HFFc6 (cell line): ENCODE results near the gene SLC16A11. TPM values are rescaled to one million over a fixed set of nuclear protein-coding genes. Genes with fewer than 3 reads are reported as not detected.
A peak's percentile ranks its signal among the peaks of the same experiment; 100 is the strongest.

Source experiments
- DNase-seq: peaks from one replicate; pipeline ENCODE4 v3.0.0-alpha.2; 2018
- H3K27ac Mint-ChIP-seq: 2 replicates; pipeline ENCODE4 v1.8.0; 2020; ENCODE audit warnings: mild to moderate bottlenecking, mixed read lengths
- H3K27me3 Mint-ChIP-seq: 2 replicates; pipeline ENCODE4 v1.8.0; 2021; ENCODE audit warnings: mild to moderate bottlenecking, moderate library complexity, mixed read lengths; ENCODE audit not compliant: insufficient read depth
- H3K36me3 Mint-ChIP-seq: 2 replicates; pipeline ENCODE4 v1.8.0; 2021; ENCODE audit warnings: low read depth, mixed read lengths
- H3K4me1 Mint-ChIP-seq: 2 replicates; pipeline ENCODE4 v1.8.0; 2020; ENCODE audit warnings: low read depth, mixed read lengths
- H3K4me3 Mint-ChIP-seq: 2 replicates; pipeline ENCODE4 v1.8.0; 2020; ENCODE audit warnings: mild to moderate bottlenecking, moderate library complexity, mixed read lengths
- H3K9me3 Mint-ChIP-seq: 2 replicates; pipeline ENCODE4 v1.8.0; 2020; ENCODE audit warnings: mild to moderate bottlenecking, mixed read lengths
- CTCF ChIP-seq: fragments of 200-600 bp; sonication (generic); IDR thresholded peaks from 2 replicates; pipeline ENCODE4 v1.5.0; 2021; ENCODE audit warnings: antibody characterized with exemption, mild to moderate bottlenecking
- total RNA-seq, 6 experiments: library from RNA; stranded (reverse); fragmentation: NEBNext Ultra II Directional; extraction: Animal tissue kit (Norgen Biotek cat#: 25700); gene quantifications; 2 replicates in 1 of 6; 3 replicates in 5 of 6; pipeline ENCODE4 v1.2.3, GENCODE V29; 2021

Gene SLC16A11
- total RNA-seq, 6 experiments from 2014 or later, result not detected

GRCh38 chr17:7005716-7006115, 38.2 kb downstream of the SLC16A11 start:
- Mint-ChIP-seq H3K36me3 (peaks cover 13% of the 10 kb centered on the region), H3K27ac (no peak overlapping the region), H3K27me3 (no peaks in the 10 kb centered on the region; the same call in 1 of the 2 replicates), H3K9me3 (no peaks in the 10 kb centered on the region), H3K4me3 (no peak overlapping the region), H3K4me1 (peaks cover 21% of the 10 kb centered on the region)
- DNase-seq, result no peak
- TF ChIP-seq CTCF, result no peak

- Mint-ChIP-seq H3K4me1 (peaks cover 10% of the 10 kb centered on the region), H3K27me3 (no peaks in the 10 kb centered on the region; the same call in 1 of the 2 replicates), H3K9me3 (no peaks in the 10 kb centered on the region), H3K36me3 (peaks cover 11% of the 10 kb centered on the region), H3K27ac (no peak overlapping the region), H3K4me3 (no peak overlapping the region)
- TF ChIP-seq CTCF, result peak; percentile 86
- DNase-seq, result peak; percentile 56
These were observed 39.3 kb downstream of the SLC16A11 start for GRCh38 chr17:7004398-7005253.

- Mint-ChIP-seq H3K9me3 (no peaks in the 10 kb centered on the region), H3K36me3 (peaks cover 7% of the 10 kb centered on the region)
These were observed 40.1 kb downstream of the SLC16A11 start for GRCh38 chr17:7003745-7004144.

GRCh38 chr17:7002288-7003047, 41.4 kb downstream of the SLC16A11 start:
- H3K27ac Mint-ChIP-seq, result no peak overlapping the region
- no peak for TF ChIP-seq CTCF
- no peak overlapping the region for H3K4me3 Mint-ChIP-seq

More at GRCh38 chr17:7003745-7004144, 40.1 kb downstream of the SLC16A11 start:
- H3K27ac Mint-ChIP-seq, result no peak overlapping the region
- H3K27me3 Mint-ChIP-seq, result no peaks in the 10 kb centered on the region; the same call in 1 of the 2 replicates
- no peak for DNase-seq
- TF ChIP-seq CTCF, result no peak
- peaks cover 5% of the 10 kb centered on the region; the same call in 1 of the 2 replicates for H3K4me1 Mint-ChIP-seq
- H3K4me3 Mint-ChIP-seq, result no peak overlapping the region

GRCh38 chr17:7001318-7001961, 42.5 kb downstream of the SLC16A11 start:
- H3K9me3 Mint-ChIP-seq, result no peaks in the 10 kb centered on the region
- H3K27me3 Mint-ChIP-seq, result peaks cover 1% of the 10 kb centered on the region
- peaks cover 5% of the 10 kb centered on the region; the same call in 1 of the 2 replicates for H3K4me1 Mint-ChIP-seq
- H3K4me3 Mint-ChIP-seq, result no peak overlapping the region
- TF ChIP-seq CTCF, result peak; percentile 75
- no peak for DNase-seq
- H3K27ac Mint-ChIP-seq, result no peak overlapping the region
- H3K36me3 Mint-ChIP-seq, result peaks cover 20% of the 10 kb centered on the region

More at GRCh38 chr17:7002288-7003047, 41.4 kb downstream of the SLC16A11 start:
- no peak for DNase-seq
- peaks cover 14% of the 10 kb centered on the region for H3K36me3 Mint-ChIP-seq
- H3K9me3 Mint-ChIP-seq, result no peaks in the 10 kb centered on the region
- H3K27me3 Mint-ChIP-seq, result peaks cover 1% of the 10 kb centered on the region
- H3K4me1 Mint-ChIP-seq, result peaks cover 5% of the 10 kb centered on the region; the same call in 1 of the 2 replicates
